Measurements from ENCODE around the gene ADCY7.
"Not testable (repeated sequence)": the region's sequence is repeated elsewhere in the genome, so short reads cannot be mapped to it uniquely, and the experiment has no call there.

Gene ADCY7

DNA sequence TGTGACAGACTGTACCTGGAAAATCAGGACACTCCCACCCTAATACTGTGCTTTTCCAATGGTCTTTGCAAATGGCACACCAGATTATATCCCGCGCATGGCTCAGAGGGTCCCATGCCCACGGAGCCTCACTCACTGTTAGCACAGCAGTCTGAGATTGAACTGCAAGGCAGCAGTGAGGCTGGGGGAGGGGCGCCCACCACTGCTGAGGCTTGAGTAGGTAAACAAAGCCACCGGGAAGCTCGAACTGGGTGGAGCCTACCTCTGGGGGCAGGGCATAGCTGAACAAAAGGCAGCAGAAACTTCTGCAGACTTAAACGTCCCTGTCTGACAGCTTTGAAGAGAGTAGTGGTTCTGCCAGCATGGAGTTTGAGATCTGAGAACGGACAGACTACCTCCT, 77.2 kb downstream of the ADCY7 start:
- not testable (repeated sequence) for DNase-seq

- not testable (repeated sequence) for DNase-seq
Measured at GRCh38 chr16:50345210-50345609, 78.9 kb downstream of the ADCY7 start.

- no peak for DNase-seq
Measured at GRCh38 chr16:50351116-50351515, 84.8 kb downstream of the ADCY7 start.

DNA sequence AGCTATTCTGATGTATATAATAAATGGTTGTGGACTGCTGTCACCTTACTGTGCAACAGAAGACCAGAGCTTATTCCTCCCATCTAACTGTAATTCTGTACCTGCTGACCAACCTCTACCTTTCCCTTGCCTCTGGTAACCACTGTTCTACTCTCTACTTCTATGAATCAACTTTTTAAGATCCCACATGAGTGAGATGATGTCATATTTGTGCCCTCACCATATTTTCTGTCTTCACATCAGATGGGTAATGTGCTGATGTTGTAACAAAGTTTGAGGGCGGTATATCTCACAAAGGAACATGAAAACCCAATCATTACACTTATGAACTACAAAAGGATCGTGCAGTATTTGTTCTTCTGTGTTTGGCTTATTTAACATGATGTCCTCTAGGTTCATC, 85.6 kb downstream of the ADCY7 start:
- no peak for DNase-seq

DNA sequence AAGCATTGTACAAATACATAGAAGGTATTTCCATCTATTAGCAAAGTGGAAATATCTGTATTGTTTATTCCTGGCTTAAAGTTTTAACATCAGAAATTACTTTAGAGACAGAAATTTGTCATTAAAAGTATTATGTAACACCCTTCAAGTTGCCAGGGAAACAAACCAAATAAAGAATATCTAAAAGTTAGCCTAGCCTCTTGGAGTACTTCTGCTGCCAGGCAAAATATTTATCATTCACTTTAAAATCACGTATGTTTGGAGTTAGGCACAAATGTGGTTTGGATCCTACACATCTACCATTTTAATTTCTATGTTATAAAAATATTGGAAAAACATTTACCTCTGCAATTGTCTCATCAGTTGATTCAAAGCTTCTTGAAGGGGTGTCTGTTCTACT, 87.7 kb downstream of the ADCY7 start:
- DNase-seq = no peak

DNA sequence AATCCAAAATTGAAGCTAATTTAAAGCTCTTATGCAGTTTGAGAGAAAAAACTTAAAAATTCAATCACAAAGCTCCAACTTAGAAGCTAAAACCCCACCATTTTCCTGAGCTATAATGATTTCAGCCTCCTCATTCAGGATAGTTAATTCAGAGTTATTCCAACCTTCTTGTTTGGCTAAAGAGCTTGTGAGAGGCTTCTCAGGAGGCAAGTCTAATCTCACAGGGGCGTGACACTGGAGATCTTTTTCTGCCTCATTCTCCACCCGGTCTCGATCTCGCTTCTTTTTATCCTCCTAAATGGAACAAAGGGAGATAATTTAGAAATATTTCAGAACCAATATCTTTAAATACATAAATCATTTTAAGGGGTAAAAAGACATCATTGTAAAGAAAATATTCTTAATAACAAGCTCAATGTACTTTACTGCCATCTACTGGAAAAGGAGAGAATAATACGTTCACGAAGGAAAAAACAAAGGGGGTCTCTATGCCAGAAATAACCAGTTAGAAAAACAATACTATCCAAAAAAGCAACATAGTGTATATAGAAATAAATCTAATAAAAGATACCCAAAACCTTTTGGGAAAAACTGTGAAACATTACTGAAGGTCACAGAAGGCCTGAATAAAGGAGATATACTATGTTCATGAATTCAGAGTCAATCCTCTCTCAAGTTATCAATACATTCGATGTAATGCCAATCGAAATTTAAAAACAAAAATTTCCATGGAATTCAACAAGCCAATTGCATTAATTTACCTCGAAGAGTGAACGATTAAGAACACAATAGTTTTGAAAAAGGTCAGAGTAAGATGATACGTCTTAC, 88.5 kb downstream of the ADCY7 start:
- no peak for DNase-seq

GRCh38 chr16:50359626-50360025, 93.3 kb downstream of the ADCY7 start:
- no peak for DNase-seq

GRCh38 chr16:50360033-50360778, 93.9 kb downstream of the ADCY7 start:
- no peak for DNase-seq

DNA sequence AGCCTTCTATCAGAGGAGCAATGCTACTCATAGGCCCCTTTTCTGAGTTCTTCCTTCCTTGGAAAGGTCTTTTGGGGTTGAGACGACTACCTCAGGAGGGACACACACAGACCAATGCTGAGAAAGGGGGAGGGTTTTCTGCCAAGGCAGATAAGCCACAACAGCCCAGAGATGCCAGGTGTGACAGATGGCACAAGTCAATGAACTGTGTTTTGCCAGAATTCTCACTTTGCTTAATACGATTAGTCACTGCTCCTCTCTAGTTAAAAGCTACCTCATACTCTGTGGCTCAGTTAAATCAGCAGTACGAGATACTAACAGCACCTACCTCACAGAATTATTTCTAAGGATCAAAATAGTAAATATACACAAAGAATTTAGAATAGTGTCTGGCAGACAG, 94.4 kb downstream of the ADCY7 start:
- DNase-seq = peak in 1 of 2 experiments; percentile 39

DNA sequence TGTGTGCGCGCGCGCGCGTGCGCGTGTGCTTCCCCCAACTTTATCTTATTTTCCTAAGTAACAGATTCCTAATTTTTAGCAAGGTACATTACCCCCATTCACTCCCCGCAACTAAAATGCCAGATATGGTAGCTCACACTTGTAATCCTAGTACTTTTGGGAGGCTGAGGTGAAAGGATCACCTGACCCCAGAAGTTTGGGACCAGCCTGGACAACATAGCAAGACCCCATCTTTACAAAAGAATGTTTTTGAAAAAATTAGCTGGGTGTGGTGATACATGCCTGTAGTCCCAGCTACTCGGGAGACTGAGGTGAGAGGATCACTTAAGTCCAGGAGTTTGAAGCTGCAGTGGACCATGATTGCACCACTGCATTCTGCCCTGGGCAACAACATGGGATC, 97.3 kb downstream of the ADCY7 start:
- no peak for DNase-seq

- no peak for DNase-seq
Measured at GRCh38 chr16:50365791-50366575, 99.6 kb downstream of the ADCY7 start.

Measured in cerebellar nuclear complex (tissue), 1 donor.